ENCODE measurements around the gene TIMP2. TPM values are rescaled to one million over a fixed set of nuclear protein-coding genes. Genes with fewer than 3 reads are reported as not detected.

Gene TIMP2
- total and polyA plus RNA-seq, 2 of the 13 experiments (the other 11 are each of a cell fraction or from before 2014, with no cell fraction given): 3.8 to 8.5 TPM

DNA sequence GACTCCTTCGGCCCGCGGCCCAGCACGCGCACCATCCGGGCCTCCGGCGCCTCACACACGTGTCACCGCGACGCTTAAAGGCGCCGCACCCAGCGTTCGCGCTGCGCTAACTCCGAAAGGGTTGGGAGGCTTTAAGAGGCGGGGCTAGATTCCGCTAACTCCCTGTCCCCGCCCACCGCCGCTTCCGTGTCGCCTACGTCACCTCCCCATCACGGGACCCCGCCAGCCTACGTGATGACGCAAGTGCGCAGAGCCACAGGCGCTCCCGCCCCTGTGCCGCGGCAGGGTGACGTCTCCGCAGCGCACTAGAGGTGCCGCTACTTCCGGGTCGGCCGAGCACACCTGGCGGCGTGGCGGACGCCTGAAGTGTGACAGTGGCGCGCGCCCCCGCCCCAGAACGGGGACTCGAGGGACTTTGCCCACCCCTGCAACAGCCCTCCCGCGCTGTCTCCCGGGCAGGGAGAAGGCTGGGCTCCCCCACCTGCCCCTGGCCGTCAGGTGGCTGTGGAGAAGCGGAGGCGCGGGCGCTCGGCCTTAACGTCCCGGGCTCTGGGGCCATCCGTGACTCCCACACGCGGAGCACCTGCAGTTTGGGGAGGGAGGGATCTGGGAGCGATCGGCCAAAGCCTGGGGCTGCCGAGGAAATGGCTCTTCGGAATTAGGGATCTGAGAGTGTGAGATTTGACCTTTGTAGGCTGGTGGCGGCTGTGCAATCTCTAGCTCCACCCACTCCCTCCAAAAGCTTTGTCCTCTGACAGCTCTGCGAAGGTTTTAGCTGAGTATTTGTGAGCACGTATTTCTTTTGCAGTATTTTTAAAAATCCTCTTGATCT lies 84.2 kb downstream of the TIMP2 start, which contains the start of gene USP36 (continued):
- TF ChIP-seq, protein P1, sequence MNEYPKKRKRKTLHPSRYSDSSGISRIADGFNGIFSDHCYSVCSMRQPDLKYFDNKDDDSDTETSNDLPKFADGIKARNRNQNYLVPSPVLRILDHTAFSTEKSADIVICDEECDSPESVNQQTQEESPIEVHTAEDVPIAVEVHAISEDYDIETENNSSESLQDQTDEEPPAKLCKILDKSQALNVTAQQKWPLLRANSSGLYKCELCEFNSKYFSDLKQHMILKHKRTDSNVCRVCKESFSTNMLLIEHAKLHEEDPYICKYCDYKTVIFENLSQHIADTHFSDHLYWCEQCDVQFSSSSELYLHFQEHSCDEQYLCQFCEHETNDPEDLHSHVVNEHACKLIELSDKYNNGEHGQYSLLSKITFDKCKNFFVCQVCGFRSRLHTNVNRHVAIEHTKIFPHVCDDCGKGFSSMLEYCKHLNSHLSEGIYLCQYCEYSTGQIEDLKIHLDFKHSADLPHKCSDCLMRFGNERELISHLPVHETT (CRISPR knock-in tag; conservative IDR thresholded peaks at IDR 0.05): no peak; the same call in none of the 2 replicates
- TF ChIP-seq ZNF660 (CRISPR knock-in tag; IDR thresholded peaks at IDR 0.05; ENCODE audit: borderline replicate concordance, low read depth) (no peak), NR2F1 (CRISPR knock-in tag; IDR thresholded peaks at IDR 0.05) (peak; percentile 14 to 72; a peak in 3 of 4 replicates), ASH2L (IDR thresholded peaks at IDR 0.05; ENCODE audit: insufficient read length, low read depth, low read length) (peak; percentile 91), ZNF607 (CRISPR knock-in tag; IDR thresholded peaks at IDR 0.05; ENCODE audit: borderline replicate concordance) (peak; percentile 85), ZBTB25 (CRISPR knock-in tag; IDR thresholded peaks at IDR 0.05) (peak; percentile 98), ZNF780A (CRISPR knock-in tag; IDR thresholded peaks at IDR 0.05) (peak; percentile 84; the same call in 1 of the 2 replicates), KDM2A (CRISPR knock-in tag; IDR thresholded peaks at IDR 0.05; ENCODE audit: borderline replicate concordance, low read depth) (peak; percentile 97), TBL1XR1 (IDR thresholded peaks at IDR 0.05; ENCODE audit: borderline replicate concordance, low read length, partially characterized antibody) (no peak), U2AF1 (optimal IDR thresholded peaks at IDR 0.05; ENCODE audit: low read depth, low read length) (no peak), CC2D1A (CRISPR knock-in tag; IDR thresholded peaks at IDR 0.05) (no peak), GATA4 (IDR thresholded peaks at IDR 0.05; ENCODE audit: borderline replicate concordance, low read depth) (peak; percentile 64), BORCS8-MEF2B (CRISPR knock-in tag; IDR thresholded peaks at IDR 0.05) (peak; percentile 94)
- TF ChIP-seq, protein P2, sequence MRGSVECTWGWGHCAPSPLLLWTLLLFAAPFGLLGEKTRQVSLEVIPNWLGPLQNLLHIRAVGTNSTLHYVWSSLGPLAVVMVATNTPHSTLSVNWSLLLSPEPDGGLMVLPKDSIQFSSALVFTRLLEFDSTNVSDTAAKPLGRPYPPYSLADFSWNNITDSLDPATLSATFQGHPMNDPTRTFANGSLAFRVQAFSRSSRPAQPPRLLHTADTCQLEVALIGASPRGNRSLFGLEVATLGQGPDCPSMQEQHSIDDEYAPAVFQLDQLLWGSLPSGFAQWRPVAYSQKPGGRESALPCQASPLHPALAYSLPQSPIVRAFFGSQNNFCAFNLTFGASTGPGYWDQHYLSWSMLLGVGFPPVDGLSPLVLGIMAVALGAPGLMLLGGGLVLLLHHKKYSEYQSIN (CRISPR knock-in tag; IDR thresholded peaks at IDR 0.05; ENCODE audit: borderline replicate concordance): no peak
- TF ChIP-seq, protein P3, sequence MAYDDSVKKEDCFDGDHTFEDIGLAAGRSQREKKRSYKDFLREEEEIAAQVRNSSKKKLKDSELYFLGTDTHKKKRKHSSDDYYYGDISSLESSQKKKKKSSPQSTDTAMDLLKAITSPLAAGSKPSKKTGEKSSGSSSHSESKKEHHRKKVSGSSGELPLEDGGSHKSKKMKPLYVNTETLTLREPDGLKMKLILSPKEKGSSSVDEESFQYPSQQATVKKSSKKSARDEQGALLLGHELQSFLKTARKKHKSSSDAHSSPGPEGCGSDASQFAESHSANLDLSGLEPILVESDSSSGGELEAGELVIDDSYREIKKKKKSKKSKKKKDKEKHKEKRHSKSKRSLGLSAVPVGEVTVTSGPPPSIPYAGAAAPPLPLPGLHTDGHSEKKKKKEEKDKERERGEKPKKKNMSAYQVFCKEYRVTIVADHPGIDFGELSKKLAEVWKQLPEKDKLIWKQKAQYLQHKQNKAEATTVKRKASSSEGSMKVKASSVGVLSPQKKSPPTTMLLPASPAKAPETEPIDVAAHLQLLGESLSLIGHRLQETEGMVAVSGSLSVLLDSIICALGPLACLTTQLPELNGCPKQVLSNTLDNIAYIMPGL (CRISPR knock-in tag; IDR thresholded peaks at IDR 0.05; ENCODE audit: borderline replicate concordance in 1 of 2, low read depth in 1 of 2): peak; percentile 95
- TF ChIP-seq, protein P4, sequence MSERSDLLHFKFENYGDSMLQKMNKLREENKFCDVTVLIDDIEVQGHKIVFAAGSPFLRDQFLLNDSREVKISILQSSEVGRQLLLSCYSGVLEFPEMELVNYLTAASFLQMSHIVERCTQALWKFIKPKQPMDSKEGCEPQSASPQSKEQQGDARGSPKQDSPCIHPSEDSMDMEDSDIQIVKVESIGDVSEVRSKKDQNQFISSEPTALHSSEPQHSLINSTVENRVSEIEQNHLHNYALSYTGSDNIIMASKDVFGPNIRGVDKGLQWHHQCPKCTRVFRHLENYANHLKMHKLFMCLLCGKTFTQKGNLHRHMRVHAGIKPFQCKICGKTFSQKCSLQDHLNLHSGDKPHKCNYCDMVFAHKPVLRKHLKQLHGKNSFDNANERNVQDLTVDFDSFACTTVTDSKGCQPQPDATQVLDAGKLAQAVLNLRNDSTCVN (CRISPR knock-in tag; IDR thresholded peaks at IDR 0.05; ENCODE audit: borderline replicate concordance): peak; percentile 81
- TF ChIP-seq, protein P5, sequence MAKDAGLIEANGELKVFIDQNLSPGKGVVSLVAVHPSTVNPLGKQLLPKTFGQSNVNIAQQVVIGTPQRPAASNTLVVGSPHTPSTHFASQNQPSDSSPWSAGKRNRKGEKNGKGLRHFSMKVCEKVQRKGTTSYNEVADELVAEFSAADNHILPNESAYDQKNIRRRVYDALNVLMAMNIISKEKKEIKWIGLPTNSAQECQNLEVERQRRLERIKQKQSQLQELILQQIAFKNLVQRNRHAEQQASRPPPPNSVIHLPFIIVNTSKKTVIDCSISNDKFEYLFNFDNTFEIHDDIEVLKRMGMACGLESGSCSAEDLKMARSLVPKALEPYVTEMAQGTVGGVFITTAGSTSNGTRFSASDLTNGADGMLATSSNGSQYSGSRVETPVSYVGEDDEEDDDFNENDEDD (CRISPR knock-in tag; IDR thresholded peaks at IDR 0.05; ENCODE audit: borderline replicate concordance): peak; percentile 82
